B cell (primary cell): ENCODE measurements around the gene ZDHHC20. TPM values are rescaled to one million over a fixed set of nuclear protein-coding genes. Genes with fewer than 3 reads are reported as not detected.

Experiments
- ATAC-seq: fragments of 200-7000 bp; cut with Tn5 transposase; one replicate; pipeline ENCODE4 v1.10.0; 2021; ENCODE audit warnings: low read depth, mild to moderate bottlenecking, moderate number of reproducible peaks, moderate library complexity
- CTCF ChIA-PET: fragments of 350-600 bp; sonication (Branson Sonifier 250); formaldehyde crosslinking; loops from one replicate; lab custom pipeline; 2021; ENCODE audit warnings: antibody characterized with exemption, inconsistent platforms; lab: Charles Lee
- POLR2A ChIA-PET: fragments of 350-600 bp; sonication (Branson Sonifier 250); formaldehyde crosslinking; loops from one replicate; lab custom pipeline; 2021; ENCODE audit warnings: antibody characterized with exemption; lab: Charles Lee
- DNase-seq: peaks from one replicate; pipeline ENCODE4 v3.0.0; 2013
- H2AFZ ChIP-seq: 2 replicates; pipeline ENCODE4 v1.6.1; 2012; ENCODE audit warnings: mild to moderate bottlenecking, low read depth, low read length; ENCODE audit not compliant: insufficient read depth, poor library complexity, severe bottlenecking
- H3K27ac ChIP-seq, 2 donors: 1 replicate in 1 of 2; 2 replicates in 1 of 2; pipeline ENCODE4 v1.5.1; 2012 to 2013; ENCODE audit warnings: low read length in 2 of 2, mild to moderate bottlenecking in 2 of 2, moderate library complexity in 1 of 2
- H3K27me3 ChIP-seq, 4 experiments: fragments of 200-600 bp in 1 of 4; sonication (generic) in 1 of 4; replicated peaks in 1 of 4; 1 replicate in 2 of 4; 2 replicates in 2 of 4; pipeline versions ENCODE4 v1.6.1 to v1.7.0; 2013 to 2016; ENCODE audit warnings: low read length in 3 of 4, mild to moderate bottlenecking in 2 of 4, mixed read lengths in 1 of 4, moderate library complexity in 1 of 4; ENCODE audit not compliant: insufficient read depth in 4 of 4, control insufficient read depth in 3 of 4; ENCODE audit errors: control extremely low read depth in 1 of 4
- H3K36me3 ChIP-seq, 2 experiments: replicated peaks in 1 of 2; 1 replicate in 1 of 2; 2 replicates in 1 of 2; pipeline versions ENCODE4 v1.6.1 to v1.7.1; 2013; ENCODE audit warnings: low read length in 1 of 2; ENCODE audit not compliant: insufficient read depth in 2 of 2, control insufficient read depth in 1 of 2; ENCODE audit errors: control extremely low read depth in 1 of 2, extremely low read depth in 1 of 2
- H3K4me1 ChIP-seq, 2 donors: fragments of 200-600 bp in 1 of 2; sonication (generic) in 1 of 2; 1 replicate in 1 of 2; 2 replicates in 1 of 2; pipeline versions ENCODE4 v1.5.1 to v1.6.1; 2013 to 2017; ENCODE audit warnings: low read length in 2 of 2; ENCODE audit not compliant: control insufficient read depth in 2 of 2, insufficient read depth in 2 of 2
- H3K4me2 ChIP-seq: replicated peaks from 2 replicates; pipeline ENCODE3; 2012; ENCODE audit warnings: mild to moderate bottlenecking, low read depth, low read length; ENCODE audit not compliant: poor library complexity, severe bottlenecking
- H3K4me3 ChIP-seq, 5 experiments: fragments of 200-600 bp in 1 of 5; sonication (generic) in 1 of 5; 1 replicate in 3 of 5; 2 replicates in 2 of 5; pipeline versions ENCODE4 v1.5.1 to v1.7.0; 2011 to 2016; ENCODE audit warnings: low read length in 4 of 5, mild to moderate bottlenecking in 4 of 5, low read depth in 2 of 5, control low read depth in 1 of 5, moderate library complexity in 1 of 5; ENCODE audit not compliant: insufficient read depth in 1 of 5; ENCODE audit errors: control extremely low read depth in 1 of 5, extremely low read depth in 1 of 5
- H3K79me2 ChIP-seq: fragments of 200-600 bp; sonication (generic); one replicate; pipeline ENCODE4 v1.6.0; 2016; ENCODE audit warnings: low read length; ENCODE audit not compliant: control insufficient read depth, insufficient read depth
- H3K9ac ChIP-seq: fragments of 200-600 bp; sonication (generic); 2 replicates; pipeline ENCODE4 v1.6.1; 2017; ENCODE audit warnings: mild to moderate bottlenecking, low read length, moderate library complexity
- H3K9me3 ChIP-seq, 3 donors: one replicate each; pipeline versions ENCODE4 v1.6.1 to v1.7.1; 2013; ENCODE audit warnings: low read length in 2 of 3; ENCODE audit not compliant: control insufficient read depth in 2 of 3, insufficient read depth in 1 of 3; ENCODE audit errors: control extremely low read depth in 1 of 3
- H4K20me1 ChIP-seq: 2 replicates; pipeline ENCODE4 v1.6.0; 2012; ENCODE audit warnings: mild to moderate bottlenecking, low read length; ENCODE audit not compliant: insufficient read depth, control insufficient read depth, poor library complexity, severe bottlenecking
- H3K27ac Mint-ChIP-seq: one replicate; pipeline ENCODE4 v1.8.0; 2021; ENCODE audit warnings: mixed read lengths
- H3K27me3 Mint-ChIP-seq: one replicate; pipeline ENCODE4 v1.8.0; 2021; ENCODE audit warnings: mixed read lengths
- H3K4me1 Mint-ChIP-seq: one replicate; pipeline ENCODE4 v1.8.0; 2021; ENCODE audit warnings: mixed read lengths
- H3K4me3 Mint-ChIP-seq: one replicate; pipeline ENCODE4 v1.8.0; 2021; ENCODE audit warnings: mixed read lengths
- H3K9me3 Mint-ChIP-seq: one replicate; pipeline ENCODE4 v1.8.0; 2022; ENCODE audit warnings: mixed read lengths; ENCODE audit not compliant: insufficient read depth
- CTCF ChIP-seq: fragments of 200-600 bp; IDR thresholded peaks from one replicate; pipeline ENCODE4 v1.8.0; 2022; ENCODE audit warnings: antibody characterized with exemption, mild to moderate bottlenecking
- EZH2 ChIP-seq: IDR thresholded peaks from 2 replicates; pipeline ENCODE4 v1.6.1; 2012; ENCODE audit warnings: borderline replicate concordance, low read depth, mild to moderate bottlenecking, moderate library complexity, low read length; ENCODE audit not compliant: insufficient read depth, poor library complexity, severe bottlenecking
- WGBS: methylation state at CpG from one replicate; pipeline ENCODE4 v1.1.5; 2013; ENCODE audit warnings: missing lambda C conversion rate; ENCODE audit not compliant: insufficient coverage; 5-methylcytosine and 5-hydroxymethylcytosine counted together
- intact Hi-C: fragments of 100-400 bp; cut with micrococcal nuclease; formaldehyde crosslinking; loops from one replicate; pipeline ENCODE4 v1.10.0; 2022
- polyA minus RNA-seq: library from RNA; depleted of rRNA, polyadenylated mRNA; stranded (reverse); fragments of >200 nt; gene quantifications from 2 replicates; pipeline ENCODE4 v1.2.3, GENCODE V29; 2012
- polyA plus RNA-seq: library from polyadenylated mRNA; depleted of rRNA; stranded (reverse); fragments of >200 nt; gene quantifications from 2 replicates; pipeline ENCODE4 v1.2.3, GENCODE V29; 2012
- total RNA-seq, 2 donors: library from RNA; stranded (reverse); fragments of 120-200 nt in 1 of 2; gene quantifications; 1 replicate in 1 of 2; 2 replicates in 1 of 2; pipeline versions ENCODE4 v1.2.3 to v1.2.4, GENCODE V29; 2013 to 2022

ZDHHC20 gene, protein sequence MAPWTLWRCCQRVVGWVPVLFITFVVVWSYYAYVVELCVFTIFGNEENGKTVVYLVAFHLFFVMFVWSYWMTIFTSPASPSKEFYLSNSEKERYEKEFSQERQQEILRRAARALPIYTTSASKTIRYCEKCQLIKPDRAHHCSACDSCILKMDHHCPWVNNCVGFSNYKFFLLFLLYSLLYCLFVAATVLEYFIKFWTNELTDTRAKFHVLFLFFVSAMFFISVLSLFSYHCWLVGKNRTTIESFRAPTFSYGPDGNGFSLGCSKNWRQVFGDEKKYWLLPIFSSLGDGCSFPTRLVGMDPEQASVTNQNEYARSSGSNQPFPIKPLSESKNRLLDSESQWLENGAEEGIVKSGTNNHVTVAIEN
- total RNA-seq = 57.7 and 61.5 TPM in 2 replicates
- 61.2 TPM for total RNA-seq (2013)
- polyA plus RNA-seq = 10.3 and 14.5 TPM in 2 replicates
- polyA minus RNA-seq = 27.2 and 39.7 TPM in 2 replicates

DNA sequence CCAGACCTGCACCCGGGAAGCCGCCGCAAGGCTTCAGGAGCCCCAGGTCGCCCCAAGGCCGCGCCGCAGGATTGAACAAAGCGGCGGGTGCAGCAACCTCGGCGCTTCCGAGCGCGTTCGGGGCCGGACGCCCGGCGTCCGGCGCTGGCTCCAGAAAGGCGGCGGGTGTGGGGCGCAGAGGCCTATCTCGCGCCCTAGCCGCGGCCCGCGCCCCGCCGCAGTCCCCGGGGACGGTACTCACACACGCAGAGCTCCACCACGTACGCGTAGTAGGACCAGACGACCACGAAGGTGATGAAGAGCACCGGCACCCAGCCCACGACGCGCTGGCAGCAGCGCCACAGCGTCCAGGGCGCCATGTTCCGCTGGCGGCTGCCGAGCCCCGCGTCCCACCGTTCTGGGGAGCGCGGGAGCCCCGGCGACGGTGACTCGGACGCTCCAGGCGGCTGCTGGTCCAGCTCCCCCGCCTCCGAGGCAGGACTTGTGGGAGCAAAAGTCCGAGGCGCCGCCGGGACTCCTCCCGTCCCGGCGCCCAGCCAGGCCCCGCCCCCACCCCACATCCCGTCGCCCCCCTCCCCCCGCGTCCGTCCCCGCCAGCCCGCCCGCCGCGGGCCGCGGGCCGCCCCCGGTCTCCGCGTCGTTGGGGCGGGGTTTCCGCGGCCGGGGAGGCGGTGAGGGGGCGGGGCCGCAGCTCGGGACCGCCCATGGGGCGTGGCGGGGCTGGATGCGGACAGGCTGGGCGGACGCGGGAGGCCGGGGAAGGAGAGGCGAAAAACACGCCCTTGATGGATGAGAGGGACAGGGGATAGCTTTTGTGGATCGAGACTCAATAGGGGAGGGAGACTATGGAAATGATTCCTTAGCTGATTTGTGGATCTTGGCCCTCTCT is at the start of gene ZDHHC20:
TSS of gene ZDHHC20 (minus strand) at position 491 of the 889 bp plus-strand sequence. CDS start at position 359, 132 bp downstream.
- peak within 1 kb of the TSS; percentile 96 for H3K27ac Mint-ChIP-seq
- H2AFZ ChIP-seq = peak within 1 kb of the TSS; percentile 79
- H3K4me1 ChIP-seq = peaks cover 13 to 17% of the 10 kb centered on the region in 2 donors
- H3K27me3 Mint-ChIP-seq = no peaks in the 10 kb centered on the region
- DNase-seq (peak; percentile 91), ATAC-seq (peak; percentile 93)
- H3K4me1 Mint-ChIP-seq = peaks cover 34% of the 10 kb centered on the region
- intact Hi-C loops = loop anchor here (1.0 to 10.0 kb wide), 8 partner anchors 18 to 557 kb away; partner anchors contain the start of genes FGF9, MICU2, MRPL57 and SKA3
- H3K79me2 ChIP-seq = peaks cover 49% of the 10 kb centered on the region
- 0% methylated on average over 89 of the region's 107 CpGs for WGBS
- no peaks in the 10 kb centered on the region for H3K27me3 ChIP-seq
- ChIA-PET POLR2A (interaction anchor here (1.6 to 1.8 kb wide), 2 partner anchors 145 to 283 kb away, joined by 3 to 4 read pairs; partner anchors contain the start of genes MICU2, MRPL57 and SKA3), CTCF (interaction anchor here (0.8 to 2.0 kb wide), 4 partner anchors 9 to 161 kb away, joined by 3 to 24 read pairs (median 6); no protein-coding TSS in a partner anchor)
- H4K20me1 ChIP-seq = peaks cover 23% of the 10 kb centered on the region
- no peaks in the 10 kb centered on the region for H3K36me3 ChIP-seq
- peaks cover 0 to under 1% (median 0%) of the 10 kb centered on the region in 3 donors for H3K9me3 ChIP-seq
- H3K4me3 Mint-ChIP-seq = peak within 1 kb of the TSS; percentile 93
- TF ChIP-seq CTCF = no peak
- TF ChIP-seq EZH2 = no peak
- peak within 1 kb of the TSS; percentile 51 to 94 (median 85) for H3K4me3 ChIP-seq
- peak within 1 kb of the TSS; percentile 64 to 86 for H3K27ac ChIP-seq
- peak within 1 kb of the TSS; percentile 80 for H3K4me2 ChIP-seq
- H3K9ac ChIP-seq = peak within 1 kb of the TSS; percentile 87
- H3K9me3 Mint-ChIP-seq = no peaks in the 10 kb centered on the region
